HepG2 (cell line): ENCODE results near the gene SLC17A9. TPM values are rescaled to one million over a fixed set of nuclear protein-coding genes. Genes with fewer than 3 reads are reported as not detected.

Experiments
- ARNT2 ChIP-seq: sonication (generic); formaldehyde crosslinking; IDR thresholded peaks from 2 replicates; pipeline ENCODE4 v1.8.0; 2022; ENCODE audit warnings: mild to moderate bottlenecking, low read depth, missing genetic modification reagents, moderate library complexity
- CAMTA2 ChIP-seq: sonication (generic); formaldehyde crosslinking; IDR thresholded peaks from 2 replicates; pipeline ENCODE4 v1.4.0; 2020; ENCODE audit warnings: mild to moderate bottlenecking, missing genetic modification reagents, borderline replicate concordance
- CBFB ChIP-seq: sonication (generic); formaldehyde crosslinking; IDR thresholded peaks from 2 replicates; pipeline ENCODE4 v1.4.0; 2020; ENCODE audit warnings: missing genetic modification reagents
- CREM ChIP-seq, 2 experiments: sonication (generic) in 1 of 2; formaldehyde crosslinking in 1 of 2; IDR thresholded peaks; 2 replicates each; pipeline versions ENCODE4 v1.4.0 to v1.6.1; 2016 to 2020; ENCODE audit warnings: antibody characterized with exemption in 1 of 2, mild to moderate bottlenecking in 1 of 2, missing genetic modification reagents in 1 of 2
- ELF4 ChIP-seq: sonication (generic); formaldehyde crosslinking; IDR thresholded peaks from 2 replicates; pipeline ENCODE4 v1.5.0; 2020; ENCODE audit warnings: missing genetic modification reagents, mild to moderate bottlenecking, moderate library complexity, borderline replicate concordance
- JDP2 ChIP-seq: sonication (generic); formaldehyde crosslinking; IDR thresholded peaks from 2 replicates; pipeline ENCODE4 v1.8.1; 2022; ENCODE audit warnings: missing genetic modification reagents, borderline replicate concordance
- NFYB ChIP-seq: sonication (generic); formaldehyde crosslinking; IDR thresholded peaks from 2 replicates; pipeline ENCODE4 v1.4.0; 2020; ENCODE audit warnings: missing genetic modification reagents
- NR2F6 ChIP-seq, 2 experiments: IDR thresholded peaks; 2 replicates each; pipeline ENCODE4 v1.6.1; 2016; ENCODE audit warnings: antibody characterized with exemption in 1 of 2, mild to moderate bottlenecking in 1 of 2
- RBFOX2 ChIP-seq: fragments of 200-400 bp; formaldehyde crosslinking; IDR thresholded peaks from 2 replicates; pipeline ENCODE4 v1.6.1; 2017; ENCODE audit warnings: low read depth, mild to moderate bottlenecking, low read length
- SSRP1 ChIP-seq: IDR thresholded peaks from 2 replicates; pipeline ENCODE4 v1.6.1; 2016; ENCODE audit warnings: control low read depth
- TBX2 ChIP-seq: sonication (generic); formaldehyde crosslinking; IDR thresholded peaks from 2 replicates; pipeline ENCODE4 v1.5.0; 2020; ENCODE audit warnings: missing genetic modification reagents, mild to moderate bottlenecking, borderline replicate concordance
- THAP11 ChIP-seq: IDR thresholded peaks from 2 replicates; pipeline ENCODE4 v1.6.1; 2016; ENCODE audit warnings: missing biosample characterization, missing genetic modification reagents
- ZNF205 ChIP-seq: IDR thresholded peaks from 2 replicates; pipeline ENCODE4 v1.6.1; 2018; ENCODE audit warnings: missing biosample characterization, missing genetic modification reagents
- ZNF383 ChIP-seq: sonication (generic); formaldehyde crosslinking; IDR thresholded peaks from 2 replicates; pipeline ENCODE4 v1.4.0; 2020; ENCODE audit warnings: missing genetic modification reagents, mild to moderate bottlenecking, borderline replicate concordance
- ZNF562 ChIP-seq: sonication (generic); formaldehyde crosslinking; IDR thresholded peaks from 2 replicates; pipeline ENCODE4 v1.8.0; 2022; ENCODE audit warnings: missing genetic modification reagents, borderline replicate concordance
- ZNF598 ChIP-seq: sonication (generic); formaldehyde crosslinking; IDR thresholded peaks from 2 replicates; pipeline ENCODE4 v1.5.1; 2020; ENCODE audit warnings: mild to moderate bottlenecking, missing genetic modification reagents, borderline replicate concordance
- ZNF709 ChIP-seq: sonication (generic); formaldehyde crosslinking; IDR thresholded peaks from 2 replicates; pipeline ENCODE4 v1.5.0; 2020; ENCODE audit warnings: mild to moderate bottlenecking, missing genetic modification reagents
- ZNF773 ChIP-seq: sonication (generic); formaldehyde crosslinking; IDR thresholded peaks from 2 replicates; pipeline ENCODE4 v1.4.0; 2020; ENCODE audit warnings: missing genetic modification reagents, borderline replicate concordance
- polyA plus RNA-seq, 8 experiments: library from polyadenylated mRNA; depleted of rRNA in 3 of 8; stranded (reverse) in 7 of 8; unstranded in 1 of 8; fragments of >200 nt; fragmentation: Illumina TruSeq in 4 of 8; extraction: Trizol in 4 of 8; gene quantifications; 2 replicates each; pipeline versions ENCODE4 v1.2.1 to v1.2.3, GENCODE V29; 2011 to 2016; ENCODE audit warnings: low read depth in 4 of 8, missing spikeins in 1 of 8, mixed read lengths in 1 of 8; ENCODE audit not compliant: insufficient read depth in 1 of 8
- total RNA-seq, 5 experiments: library from RNA; depleted of rRNA; stranded (reverse); fragments of >200 nt; fragmentation: Illumina TruSeq; extraction: Trizol; gene quantifications; 2 replicates each; pipeline ENCODE4 v1.2.3, GENCODE V29; 2016; ENCODE audit warnings: low read depth in 1 of 5
- TF ChIP-seq, protein P1 (sequence below): sonication (generic); formaldehyde crosslinking; IDR thresholded peaks from 2 replicates; pipeline ENCODE4 v1.5.1; 2020; ENCODE audit warnings: missing genetic modification reagents, mild to moderate bottlenecking, borderline replicate concordance
- TF ChIP-seq, protein P2 (sequence below): sonication (generic); formaldehyde crosslinking; IDR thresholded peaks from 2 replicates; pipeline ENCODE4 v1.9.0; 2021; ENCODE audit warnings: missing genetic modification reagents, borderline replicate concordance
- TF ChIP-seq, protein P3 (sequence below): sonication (generic); formaldehyde crosslinking; IDR thresholded peaks from 2 replicates; pipeline ENCODE4 v1.4.0; 2020; ENCODE audit warnings: missing genetic modification reagents
- TF ChIP-seq, protein P4 (sequence below): sonication (generic); formaldehyde crosslinking; IDR thresholded peaks from 2 replicates; pipeline ENCODE4 v1.4.0; 2020; ENCODE audit warnings: missing genetic modification reagents, low read depth, mild to moderate bottlenecking, borderline replicate concordance

Gene SLC17A9
- total and polyA plus RNA-seq, 2 of the 13 experiments (the other 11 are each of a cell fraction or from before 2014, with no cell fraction given) = 110 to 191 TPM

DNA sequence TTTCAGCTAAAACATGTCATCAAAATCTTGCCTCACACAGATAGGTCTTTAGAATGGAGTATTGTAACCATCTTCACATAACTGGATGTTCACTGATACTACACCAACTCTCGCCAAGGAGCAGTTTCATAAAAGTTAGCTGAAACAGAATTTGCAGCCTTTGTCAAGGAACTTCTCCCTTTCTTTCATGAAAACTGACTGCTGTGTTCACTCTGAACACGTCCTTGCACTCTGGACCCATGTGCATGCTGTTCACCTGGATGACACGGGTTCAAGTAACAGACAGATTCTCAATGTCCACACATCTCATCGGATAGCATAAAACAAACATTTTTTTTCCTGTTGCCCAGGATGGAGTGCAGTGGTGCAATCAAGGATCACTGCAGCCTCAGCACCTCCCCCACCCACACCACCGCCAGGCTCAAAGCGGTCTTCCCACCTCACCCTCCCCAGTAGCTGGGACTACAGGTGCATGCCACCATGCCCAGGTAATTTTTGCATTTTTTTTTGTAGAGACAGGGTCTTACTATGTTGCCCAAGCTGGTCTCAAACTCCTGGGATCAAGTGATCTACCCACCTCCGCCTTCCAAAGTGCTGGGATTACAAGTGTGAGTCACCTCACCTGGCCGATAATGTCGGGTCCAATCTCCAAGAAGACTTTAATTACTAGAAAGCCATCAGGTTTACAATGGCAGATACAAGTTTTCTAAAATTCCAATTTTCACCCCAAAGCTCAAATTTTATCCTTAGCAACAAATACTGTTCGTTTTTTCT, 35.6 kb upstream of the SLC17A9 start (continued):
- TF ChIP-seq SSRP1 (CRISPR knock-in tag) (peak; percentile 89; the same call in 1 of the 2 replicates), JDP2 (CRISPR knock-in tag) (no peak), TBX2 (peak; percentile 98), RBFOX2 (no peak), NR2F6 (IDR thresholded peaks at IDR 0.05) (peak; percentile 81), NR2F6 (CRISPR knock-in tag; IDR thresholded peaks at IDR 0.05) (peak; percentile 94), ARNT2 (CRISPR knock-in tag) (peak; percentile 81; the same call in 1 of the 2 replicates), CBFB (CRISPR knock-in tag) (no peak; the same call in 1 of the 2 replicates), CAMTA2 (CRISPR knock-in tag) (no peak), THAP11 (CRISPR knock-in tag) (peak; percentile 89), ZNF205 (CRISPR knock-in tag) (peak; percentile 94), ZNF709 (CRISPR knock-in tag) (no peak), ZNF773 (no peak), NFYB (no peak), ZNF598 (CRISPR knock-in tag) (peak; percentile 64; the same call in 1 of the 2 replicates), ZNF562 (CRISPR knock-in tag) (no peak), CREM (IDR thresholded peaks at IDR 0.05) (peak; percentile 89), CREM (CRISPR knock-in tag; IDR thresholded peaks at IDR 0.05) (no peak), ELF4 (no peak; the same call in 1 of the 2 replicates), ZNF383 (CRISPR knock-in tag) (no peak; the same call in 1 of the 2 replicates)
- TF ChIP-seq, protein P1, sequence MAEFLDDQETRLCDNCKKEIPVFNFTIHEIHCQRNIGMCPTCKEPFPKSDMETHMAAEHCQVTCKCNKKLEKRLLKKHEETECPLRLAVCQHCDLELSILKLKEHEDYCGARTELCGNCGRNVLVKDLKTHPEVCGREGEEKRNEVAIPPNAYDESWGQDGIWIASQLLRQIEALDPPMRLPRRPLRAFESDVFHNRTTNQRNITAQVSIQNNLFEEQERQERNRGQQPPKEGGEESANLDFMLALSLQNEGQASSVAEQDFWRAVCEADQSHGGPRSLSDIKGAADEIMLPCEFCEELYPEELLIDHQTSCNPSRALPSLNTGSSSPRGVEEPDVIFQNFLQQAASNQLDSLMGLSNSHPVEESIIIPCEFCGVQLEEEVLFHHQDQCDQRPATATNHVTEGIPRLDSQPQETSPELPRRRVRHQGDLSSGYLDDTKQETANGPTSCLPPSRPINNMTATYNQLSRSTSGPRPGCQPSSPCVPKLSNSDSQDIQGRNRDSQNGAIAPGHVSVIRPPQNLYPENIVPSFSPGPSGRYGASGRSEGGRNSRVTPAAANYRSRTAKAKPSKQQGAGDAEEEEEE (CRISPR knock-in tag) = peak; percentile 91
- TF ChIP-seq, protein P2, sequence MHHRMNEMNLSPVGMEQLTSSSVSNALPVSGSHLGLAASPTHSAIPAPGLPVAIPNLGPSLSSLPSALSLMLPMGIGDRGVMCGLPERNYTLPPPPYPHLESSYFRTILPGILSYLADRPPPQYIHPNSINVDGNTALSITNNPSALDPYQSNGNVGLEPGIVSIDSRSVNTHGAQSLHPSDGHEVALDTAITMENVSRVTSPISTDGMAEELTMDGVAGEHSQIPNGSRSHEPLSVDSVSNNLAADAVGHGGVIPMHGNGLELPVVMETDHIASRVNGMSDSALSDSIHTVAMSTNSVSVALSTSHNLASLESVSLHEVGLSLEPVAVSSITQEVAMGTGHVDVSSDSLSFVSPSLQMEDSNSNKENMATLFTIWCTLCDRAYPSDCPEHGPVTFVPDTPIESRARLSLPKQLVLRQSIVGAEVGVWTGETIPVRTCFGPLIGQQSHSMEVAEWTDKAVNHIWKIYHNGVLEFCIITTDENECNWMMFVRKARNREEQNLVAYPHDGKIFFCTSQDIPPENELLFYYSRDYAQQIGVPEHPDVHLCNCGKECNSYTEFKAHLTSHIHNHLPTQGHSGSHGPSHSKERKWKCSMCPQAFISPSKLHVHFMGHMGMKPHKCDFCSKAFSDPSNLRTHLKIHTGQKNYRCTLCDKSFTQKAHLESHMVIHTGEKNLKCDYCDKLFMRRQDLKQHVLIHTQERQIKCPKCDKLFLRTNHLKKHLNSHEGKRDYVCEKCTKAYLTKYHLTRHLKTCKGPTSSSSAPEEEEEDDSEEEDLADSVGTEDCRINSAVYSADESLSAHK (CRISPR knock-in tag) = no peak
- TF ChIP-seq, protein P3, sequence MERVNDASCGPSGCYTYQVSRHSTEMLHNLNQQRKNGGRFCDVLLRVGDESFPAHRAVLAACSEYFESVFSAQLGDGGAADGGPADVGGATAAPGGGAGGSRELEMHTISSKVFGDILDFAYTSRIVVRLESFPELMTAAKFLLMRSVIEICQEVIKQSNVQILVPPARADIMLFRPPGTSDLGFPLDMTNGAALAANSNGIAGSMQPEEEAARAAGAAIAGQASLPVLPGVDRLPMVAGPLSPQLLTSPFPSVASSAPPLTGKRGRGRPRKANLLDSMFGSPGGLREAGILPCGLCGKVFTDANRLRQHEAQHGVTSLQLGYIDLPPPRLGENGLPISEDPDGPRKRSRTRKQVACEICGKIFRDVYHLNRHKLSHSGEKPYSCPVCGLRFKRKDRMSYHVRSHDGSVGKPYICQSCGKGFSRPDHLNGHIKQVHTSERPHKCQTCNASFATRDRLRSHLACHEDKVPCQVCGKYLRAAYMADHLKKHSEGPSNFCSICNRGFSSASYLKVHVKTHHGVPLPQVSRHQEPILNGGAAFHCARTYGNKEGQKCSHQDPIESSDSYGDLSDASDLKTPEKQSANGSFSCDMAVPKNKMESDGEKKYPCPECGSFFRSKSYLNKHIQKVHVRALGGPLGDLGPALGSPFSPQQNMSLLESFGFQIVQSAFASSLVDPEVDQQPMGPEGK (CRISPR knock-in tag) = peak; percentile 94
- TF ChIP-seq, protein P4, sequence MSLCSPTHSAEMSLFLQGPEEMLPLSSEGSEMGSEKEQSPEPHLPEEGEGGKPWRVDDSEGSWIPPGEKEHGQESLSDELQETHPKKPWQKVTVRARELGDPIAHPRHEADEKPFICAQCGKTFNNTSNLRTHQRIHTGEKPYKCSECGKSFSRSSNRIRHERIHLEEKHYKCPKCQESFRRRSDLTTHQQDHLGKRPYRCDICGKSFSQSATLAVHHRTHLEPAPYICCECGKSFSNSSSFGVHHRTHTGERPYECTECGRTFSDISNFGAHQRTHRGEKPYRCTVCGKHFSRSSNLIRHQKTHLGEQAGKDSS (CRISPR knock-in tag) = peak; percentile 96
